H1 (cell line): ENCODE results near the gene PSORS1C1. TPM values are rescaled to one million over a fixed set of nuclear protein-coding genes. Genes with fewer than 3 reads are reported as not detected.

Source experiments
- POU5F1 ChIP-seq: IDR thresholded peaks from 2 replicates; pipeline ENCODE4 v1.6.1; 2011; ENCODE audit warnings: low read depth, mild to moderate bottlenecking, low read length, moderate library complexity
- RAD21 ChIP-seq, 2 experiments: IDR thresholded peaks in 1 of 2; conservative IDR thresholded peaks in 1 of 2; 2 replicates each; pipeline ENCODE4 v1.6.1; 2011; ENCODE audit warnings: low read depth in 2 of 2, low read length in 2 of 2, improper control_type of control experiment in 1 of 2, inconsistent platforms in 1 of 2, mild to moderate bottlenecking in 1 of 2, moderate library complexity in 1 of 2
- RNF2 ChIP-seq: fragments of 200-900, 300-1000 bp; sonication (generic); IDR thresholded peaks from 2 replicates; pipeline ENCODE4 v1.7.1; 2016; ENCODE audit warnings: borderline replicate concordance, low read depth, mild to moderate bottlenecking, antibody characterized with exemption, low read length; ENCODE audit not compliant: poor library complexity, severe bottlenecking; ENCODE audit errors: missing control alignments
- polyA plus RNA-seq, 7 experiments: library from polyadenylated mRNA; depleted of rRNA in 3 of 7; stranded (reverse) in 5 of 7; unstranded in 2 of 7; fragments of >200 nt in 5 of 7; fragments of 200-250 nt in 2 of 7; gene quantifications; 1 replicate in 5 of 7; 2 replicates in 1 of 7; 4 replicates in 1 of 7; pipeline versions ENCODE4 v1.2.1 to v1.2.3, GENCODE V29; 2011 to 2013; ENCODE audit warnings: missing spikeins in 2 of 7, mixed read lengths in 2 of 7
- total RNA-seq: library from RNA; stranded (reverse); fragmentation: NEBNext Ultra II Directional; extraction: Animal tissue kit (Norgen Biotek cat#: 25700); gene quantifications from 2 replicates; pipeline ENCODE4 v1.2.1, GENCODE V29; 2021
- TF ChIP-seq, protein P1 (sequence below): fragments of 300-600 bp; sonication (generic); IDR thresholded peaks from 2 replicates; pipeline ENCODE4 v1.7.1; 2012; ENCODE audit warnings: low read length, moderate library complexity, mild to moderate bottlenecking, inconsistent platforms; ENCODE audit not compliant: insufficient replicate concordance

Gene PSORS1C1
- total and polyA plus RNA-seq, 2 of the 8 experiments (the other 6 are each of a cell fraction or from before 2014, with no cell fraction given), result 0.12 to 0.52 TPM

DNA sequence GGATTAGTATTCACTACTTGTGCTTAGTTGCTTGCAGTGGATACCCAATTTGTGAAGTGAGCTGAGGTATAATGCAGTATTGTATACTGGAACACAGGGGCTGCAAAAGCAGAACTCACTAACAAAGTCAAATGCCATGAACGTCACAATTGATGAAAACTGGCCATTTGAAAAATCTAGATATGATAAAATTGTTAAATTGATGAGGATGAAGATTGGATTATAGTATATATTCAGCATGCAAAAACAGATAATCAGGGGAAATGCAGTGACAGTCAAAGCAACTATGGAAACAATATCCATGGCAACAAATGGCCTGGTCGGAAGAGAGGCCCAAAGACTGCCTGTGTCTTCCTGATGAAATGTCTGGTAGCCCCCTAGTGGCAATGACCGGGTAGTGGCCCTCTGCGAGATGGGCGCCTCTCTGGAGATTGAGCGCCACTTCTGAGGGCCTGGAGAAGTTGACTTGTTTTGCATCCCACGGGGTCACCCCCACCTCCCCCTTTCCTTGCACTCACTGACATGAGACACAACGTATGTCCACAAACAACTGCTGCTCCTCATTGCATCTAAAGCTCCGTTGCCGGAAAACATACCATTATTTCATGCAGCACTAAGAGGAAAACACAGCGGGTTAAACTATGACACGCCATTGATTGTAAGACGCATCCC is 45.8 kb upstream of the PSORS1C1 start (continued):
- TF ChIP-seq, protein P1, sequence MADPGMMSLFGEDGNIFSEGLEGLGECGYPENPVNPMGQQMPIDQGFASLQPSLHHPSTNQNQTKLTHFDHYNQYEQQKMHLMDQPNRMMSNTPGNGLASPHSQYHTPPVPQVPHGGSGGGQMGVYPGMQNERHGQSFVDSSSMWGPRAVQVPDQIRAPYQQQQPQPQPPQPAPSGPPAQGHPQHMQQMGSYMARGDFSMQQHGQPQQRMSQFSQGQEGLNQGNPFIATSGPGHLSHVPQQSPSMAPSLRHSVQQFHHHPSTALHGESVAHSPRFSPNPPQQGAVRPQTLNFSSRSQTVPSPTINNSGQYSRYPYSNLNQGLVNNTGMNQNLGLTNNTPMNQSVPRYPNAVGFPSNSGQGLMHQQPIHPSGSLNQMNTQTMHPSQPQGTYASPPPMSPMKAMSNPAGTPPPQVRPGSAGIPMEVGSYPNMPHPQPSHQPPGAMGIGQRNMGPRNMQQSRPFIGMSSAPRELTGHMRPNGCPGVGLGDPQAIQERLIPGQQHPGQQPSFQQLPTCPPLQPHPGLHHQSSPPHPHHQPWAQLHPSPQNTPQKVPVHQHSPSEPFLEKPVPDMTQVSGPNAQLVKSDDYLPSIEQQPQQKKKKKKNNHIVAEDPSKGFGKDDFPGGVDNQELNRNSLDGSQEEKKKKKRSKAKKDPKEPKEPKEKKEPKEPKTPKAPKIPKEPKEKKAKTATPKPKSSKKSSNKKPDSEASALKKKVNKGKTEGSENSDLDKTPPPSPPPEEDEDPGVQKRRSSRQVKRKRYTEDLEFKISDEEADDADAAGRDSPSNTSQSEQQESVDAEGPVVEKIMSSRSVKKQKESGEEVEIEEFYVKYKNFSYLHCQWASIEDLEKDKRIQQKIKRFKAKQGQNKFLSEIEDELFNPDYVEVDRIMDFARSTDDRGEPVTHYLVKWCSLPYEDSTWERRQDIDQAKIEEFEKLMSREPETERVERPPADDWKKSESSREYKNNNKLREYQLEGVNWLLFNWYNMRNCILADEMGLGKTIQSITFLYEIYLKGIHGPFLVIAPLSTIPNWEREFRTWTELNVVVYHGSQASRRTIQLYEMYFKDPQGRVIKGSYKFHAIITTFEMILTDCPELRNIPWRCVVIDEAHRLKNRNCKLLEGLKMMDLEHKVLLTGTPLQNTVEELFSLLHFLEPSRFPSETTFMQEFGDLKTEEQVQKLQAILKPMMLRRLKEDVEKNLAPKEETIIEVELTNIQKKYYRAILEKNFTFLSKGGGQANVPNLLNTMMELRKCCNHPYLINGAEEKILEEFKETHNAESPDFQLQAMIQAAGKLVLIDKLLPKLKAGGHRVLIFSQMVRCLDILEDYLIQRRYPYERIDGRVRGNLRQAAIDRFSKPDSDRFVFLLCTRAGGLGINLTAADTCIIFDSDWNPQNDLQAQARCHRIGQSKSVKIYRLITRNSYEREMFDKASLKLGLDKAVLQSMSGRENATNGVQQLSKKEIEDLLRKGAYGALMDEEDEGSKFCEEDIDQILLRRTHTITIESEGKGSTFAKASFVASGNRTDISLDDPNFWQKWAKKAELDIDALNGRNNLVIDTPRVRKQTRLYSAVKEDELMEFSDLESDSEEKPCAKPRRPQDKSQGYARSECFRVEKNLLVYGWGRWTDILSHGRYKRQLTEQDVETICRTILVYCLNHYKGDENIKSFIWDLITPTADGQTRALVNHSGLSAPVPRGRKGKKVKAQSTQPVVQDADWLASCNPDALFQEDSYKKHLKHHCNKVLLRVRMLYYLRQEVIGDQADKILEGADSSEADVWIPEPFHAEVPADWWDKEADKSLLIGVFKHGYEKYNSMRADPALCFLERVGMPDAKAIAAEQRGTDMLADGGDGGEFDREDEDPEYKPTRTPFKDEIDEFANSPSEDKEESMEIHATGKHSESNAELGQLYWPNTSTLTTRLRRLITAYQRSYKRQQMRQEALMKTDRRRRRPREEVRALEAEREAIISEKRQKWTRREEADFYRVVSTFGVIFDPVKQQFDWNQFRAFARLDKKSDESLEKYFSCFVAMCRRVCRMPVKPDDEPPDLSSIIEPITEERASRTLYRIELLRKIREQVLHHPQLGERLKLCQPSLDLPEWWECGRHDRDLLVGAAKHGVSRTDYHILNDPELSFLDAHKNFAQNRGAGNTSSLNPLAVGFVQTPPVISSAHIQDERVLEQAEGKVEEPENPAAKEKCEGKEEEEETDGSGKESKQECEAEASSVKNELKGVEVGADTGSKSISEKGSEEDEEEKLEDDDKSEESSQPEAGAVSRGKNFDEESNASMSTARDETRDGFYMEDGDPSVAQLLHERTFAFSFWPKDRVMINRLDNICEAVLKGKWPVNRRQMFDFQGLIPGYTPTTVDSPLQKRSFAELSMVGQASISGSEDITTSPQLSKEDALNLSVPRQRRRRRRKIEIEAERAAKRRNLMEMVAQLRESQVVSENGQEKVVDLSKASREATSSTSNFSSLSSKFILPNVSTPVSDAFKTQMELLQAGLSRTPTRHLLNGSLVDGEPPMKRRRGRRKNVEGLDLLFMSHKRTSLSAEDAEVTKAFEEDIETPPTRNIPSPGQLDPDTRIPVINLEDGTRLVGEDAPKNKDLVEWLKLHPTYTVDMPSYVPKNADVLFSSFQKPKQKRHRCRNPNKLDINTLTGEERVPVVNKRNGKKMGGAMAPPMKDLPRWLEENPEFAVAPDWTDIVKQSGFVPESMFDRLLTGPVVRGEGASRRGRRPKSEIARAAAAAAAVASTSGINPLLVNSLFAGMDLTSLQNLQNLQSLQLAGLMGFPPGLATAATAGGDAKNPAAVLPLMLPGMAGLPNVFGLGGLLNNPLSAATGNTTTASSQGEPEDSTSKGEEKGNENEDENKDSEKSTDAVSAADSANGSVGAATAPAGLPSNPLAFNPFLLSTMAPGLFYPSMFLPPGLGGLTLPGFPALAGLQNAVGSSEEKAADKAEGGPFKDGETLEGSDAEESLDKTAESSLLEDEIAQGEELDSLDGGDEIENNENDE, result no peak
- TF ChIP-seq RNF2 (no peak), POU5F1 (no peak), RAD21 (IDR thresholded peaks at IDR 0.05 in 1 of 2, conservative IDR thresholded peaks at IDR 0.05 in 1 of 2; ENCODE audit: low read depth in 2 of 2, low read length in 2 of 2) (peak; percentile 75 to 76)
